NOMO-1 (cell line): Measurements from ENCODE around the gene TMEM44.
A peak's percentile ranks its signal among the peaks of the same experiment; 100 is the strongest.
"Not testable (repeated sequence)": the region's sequence is repeated elsewhere in the genome, so short reads cannot be mapped to it uniquely, and the experiment has no call there.

Source experiments
- DNase-seq, 2 experiments: peaks; one replicate each; lab custom pipeline; 2025; ENCODE audit not compliant: unreplicated experiment in 2 of 2; lab: John Stamatoyannopoulos, UW

Gene TMEM44

GRCh38 chr3:194560047-194560446 is 73.2 kb downstream of the TMEM44 start:
- no peak for DNase-seq

DNA sequence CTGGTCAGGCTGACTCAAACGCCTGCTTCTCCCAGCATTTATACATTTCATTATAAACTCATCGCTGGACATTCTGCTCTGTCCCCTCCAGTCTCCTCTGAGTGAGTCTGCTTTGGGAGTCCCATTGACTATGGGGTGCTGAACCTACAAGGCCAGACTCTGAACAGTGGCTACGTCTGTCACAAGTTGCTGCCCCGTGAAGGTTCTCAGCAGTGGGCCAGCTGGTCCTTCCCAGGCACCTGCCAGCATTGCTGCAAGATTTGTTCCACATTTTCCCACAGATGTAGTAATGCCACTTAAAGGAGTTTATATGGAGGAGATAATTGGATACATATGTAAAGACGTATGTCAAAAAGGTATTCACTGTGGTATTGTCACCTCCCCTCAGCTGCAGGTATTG is 73.7 kb downstream of the TMEM44 start:
- no peak for DNase-seq

- peak; percentile 57 to 65 for DNase-seq
Measured at GRCh38 chr3:194556086-194557056, 76.8 kb downstream of the TMEM44 start.

GRCh38 chr3:194555175-194556062 is 77.8 kb downstream of the TMEM44 start:
- DNase-seq, result no peak

DNA sequence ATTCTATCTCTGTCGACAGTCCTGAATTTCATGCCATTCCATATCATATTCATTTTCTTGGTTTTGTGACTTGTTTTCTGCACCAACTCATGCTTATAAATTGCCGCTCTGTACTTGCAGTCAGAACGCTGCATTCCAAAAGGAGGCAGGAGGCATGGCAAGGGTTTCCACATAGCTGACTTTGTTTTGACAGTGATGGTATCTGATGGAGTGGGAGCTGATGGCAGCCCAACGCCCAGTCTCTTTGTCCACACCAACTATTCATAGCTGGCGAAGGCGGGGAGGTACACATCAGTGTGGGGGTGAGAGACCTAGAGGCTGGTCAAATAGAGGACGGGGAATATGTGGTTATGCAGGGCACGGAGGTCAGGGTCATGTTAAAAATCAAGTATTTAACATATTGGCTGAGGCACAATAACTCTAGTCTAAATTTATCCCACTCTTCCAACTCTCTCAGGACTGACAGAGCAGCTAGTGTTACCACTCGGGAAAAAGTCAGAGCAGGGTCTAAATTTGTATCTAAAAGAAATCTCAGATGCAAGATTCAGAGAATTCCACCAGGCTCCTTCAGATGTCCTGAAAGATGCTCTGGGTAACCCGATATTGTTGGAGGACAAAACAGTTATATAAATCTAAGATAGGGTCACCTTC is 78.6 kb downstream of the TMEM44 start:
- no peak for DNase-seq

GRCh38 chr3:194552327-194552949 is 80.8 kb downstream of the TMEM44 start:
- DNase-seq, result no peak

DNA sequence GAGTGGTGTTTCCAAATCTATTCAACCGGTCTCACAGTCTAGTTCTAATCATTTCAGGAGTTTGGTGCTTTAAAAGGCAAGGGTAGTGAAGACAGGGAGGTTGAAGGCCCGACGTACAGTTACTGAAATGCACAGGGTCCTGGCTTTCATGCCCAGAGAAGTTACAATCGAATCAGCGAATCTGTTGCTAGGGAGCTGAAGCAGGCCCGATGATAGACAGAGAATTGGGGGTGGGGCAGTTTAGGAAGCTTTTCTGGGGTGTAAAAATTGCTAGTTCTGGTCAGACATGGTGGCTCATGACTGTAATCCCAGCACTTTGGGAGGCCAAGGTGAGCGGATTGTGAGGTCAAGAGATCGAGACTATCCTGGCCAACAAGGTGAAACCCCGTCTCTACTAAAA is 83.4 kb downstream of the TMEM44 start:
- DNase-seq, result no peak

- DNase-seq, result no peak
Measured at GRCh38 chr3:194548346-194549321, 84.6 kb downstream of the TMEM44 start.

DNA sequence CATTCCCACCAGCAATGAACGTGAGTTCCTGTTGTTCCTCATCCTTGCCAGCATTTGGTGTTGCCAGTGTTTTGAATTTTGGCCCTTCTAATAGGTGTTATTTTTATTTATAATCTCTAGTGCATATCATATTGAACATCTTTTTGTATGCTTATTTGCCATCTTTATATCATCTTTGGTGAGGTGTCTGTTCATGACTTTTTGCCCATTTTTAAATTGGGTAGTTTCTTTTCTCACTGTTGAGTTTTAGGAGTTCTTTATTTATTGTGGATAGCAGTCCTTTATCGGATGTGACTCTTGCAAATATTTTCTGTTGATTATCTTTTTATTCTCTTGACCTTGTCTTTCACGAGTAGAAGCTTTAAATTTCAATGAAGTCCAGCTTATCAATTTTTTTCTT is 86.2 kb downstream of the TMEM44 start:
- no peak for DNase-seq

GRCh38 chr3:194545538-194545937 is 87.7 kb downstream of the TMEM44 start:
- DNase-seq, result not testable (repeated sequence)

DNA sequence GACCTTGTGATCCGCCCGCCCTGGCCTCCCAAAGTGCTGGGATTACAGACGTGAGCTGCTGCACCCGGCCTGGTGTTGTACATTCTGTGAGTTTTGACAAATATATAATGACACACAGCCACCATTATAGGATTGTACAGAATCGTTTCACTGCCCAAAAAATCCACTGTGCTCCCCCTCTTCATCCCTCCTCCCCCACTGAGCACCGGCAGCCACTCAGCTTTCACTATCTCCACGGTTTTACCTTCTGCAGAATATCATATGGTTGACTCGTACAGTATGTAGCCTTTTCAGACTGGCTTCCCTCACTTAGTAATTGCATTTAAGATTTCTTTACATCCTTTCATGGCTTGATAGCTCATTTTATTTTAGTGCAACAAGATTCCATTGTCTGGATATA is 89.7 kb downstream of the TMEM44 start:
- DNase-seq, result no peak

GRCh38 chr3:194541483-194541882 is 91.7 kb downstream of the TMEM44 start:
- no peak for DNase-seq

- DNase-seq, result peak; percentile 55 to 83
Measured at GRCh38 chr3:194540274-194540905, 92.8 kb downstream of the TMEM44 start.

DNA sequence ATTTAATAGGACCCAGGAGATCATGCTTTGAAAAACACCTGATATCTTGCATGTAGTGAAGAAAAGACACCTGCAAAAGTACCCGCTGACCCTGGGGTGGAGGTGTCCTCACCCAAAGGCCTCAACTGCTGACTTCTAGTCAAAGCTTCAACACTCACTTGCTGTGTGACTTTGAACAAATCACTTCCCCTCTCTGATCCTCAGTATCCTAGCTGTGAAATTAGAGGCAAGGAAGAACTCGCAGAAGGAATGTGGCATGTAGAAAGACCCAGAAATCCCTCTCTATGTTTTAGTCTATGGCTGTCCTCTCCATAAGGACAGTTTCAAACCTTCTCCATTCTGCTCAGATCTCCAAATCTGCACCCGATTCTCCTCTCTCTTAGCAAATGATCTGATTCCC is 93.7 kb downstream of the TMEM44 start:
- no peak for DNase-seq

- no peak for DNase-seq
Measured at GRCh38 chr3:194537732-194538247, 95.4 kb downstream of the TMEM44 start.
